A673 (cell line): Measurements from ENCODE around the gene RAB24. TPM values are rescaled to one million over a fixed set of nuclear protein-coding genes. Genes with fewer than 3 reads are reported as not detected.

Experiments used
- BruUV-seq: library from RNA; stranded (reverse); fragments of 400-500 nt; replicated peaks from 2 replicates; lab custom pipeline; 2021; lab: Mats Ljungman, UMichigan
- CTCF ChIA-PET: fragments of 300-600 bp; sonication (Branson Sonifier 250); formaldehyde crosslinking; loops from one replicate; lab custom pipeline; 2022; ENCODE audit warnings: antibody characterized with exemption; lab: Charles Lee
- POLR2A ChIA-PET: fragments of 300-600 bp; sonication (Branson Sonifier 250); formaldehyde crosslinking; loops from one replicate; lab custom pipeline; 2022; ENCODE audit warnings: antibody characterized with exemption; ENCODE audit not compliant: low non-redundant PET; lab: Charles Lee
- DNase-seq: peaks from one replicate; pipeline ENCODE4 v3.0.0-alpha.2; 2015; ENCODE audit warnings: low spot score
- H3K27ac ChIP-seq: fragments of 200-600 bp; sonication (generic); 2 replicates; pipeline ENCODE4 v1.5.1; 2016; ENCODE audit warnings: mixed run types, low read depth, mild to moderate bottlenecking, mixed read lengths, antibody characterized with exemption, low read length; ENCODE audit not compliant: poor library complexity, severe bottlenecking
- H3K27me3 ChIP-seq: fragments of 200-600 bp; sonication (generic); replicated peaks from 2 replicates; pipeline ENCODE4 v1.6.1; 2017; ENCODE audit warnings: mixed run types, low read depth, mild to moderate bottlenecking, mixed read lengths, antibody characterized with exemption, low read length; ENCODE audit not compliant: insufficient read depth, poor library complexity
- H3K36me3 ChIP-seq: fragments of 200-600 bp; sonication (generic); 2 replicates; pipeline ENCODE4 v1.6.1; 2016; ENCODE audit warnings: mixed run types, mild to moderate bottlenecking, mixed read lengths, antibody characterized with exemption, low read length; ENCODE audit not compliant: insufficient read depth, poor library complexity, severe bottlenecking
- H3K4me1 ChIP-seq: fragments of 200-600 bp; sonication (generic); 2 replicates; pipeline ENCODE4 v1.6.1; 2017; ENCODE audit warnings: mixed run types, mild to moderate bottlenecking, mixed read lengths, antibody characterized with exemption, low read length; ENCODE audit not compliant: insufficient read depth, poor library complexity, severe bottlenecking
- H3K4me3 ChIP-seq: fragments of 200-600 bp; sonication (generic); 2 replicates; pipeline ENCODE4 v1.5.1; 2016; ENCODE audit warnings: low read depth, mixed run types, mild to moderate bottlenecking, mixed read lengths, low read length; ENCODE audit not compliant: poor library complexity, severe bottlenecking
- H3K9me3 ChIP-seq: fragments of 200-600 bp; sonication (generic); 2 replicates; pipeline ENCODE4 v1.6.1; 2016; ENCODE audit warnings: mixed run types, low read depth, mild to moderate bottlenecking, mixed read lengths, antibody characterized with exemption, low read length; ENCODE audit not compliant: poor library complexity, severe bottlenecking
- CTCF ChIP-seq: fragments of 300-800, 200-600 bp; sonication (generic); conservative IDR thresholded peaks from 2 replicates; pipeline ENCODE4 v1.5.1; 2017; ENCODE audit warnings: low read depth, mild to moderate bottlenecking, antibody characterized with exemption, low read length, moderate library complexity, mixed read lengths
- EZH2 ChIP-seq: fragments of 200-600 bp; sonication (generic); IDR thresholded peaks from 2 replicates; pipeline ENCODE4 v1.6.1; 2017; ENCODE audit warnings: borderline replicate concordance, low read depth, mild to moderate bottlenecking, mixed read lengths, antibody characterized with exemption, low read length; ENCODE audit not compliant: poor library complexity, severe bottlenecking
- intact Hi-C: fragments of 100-400 bp; cut with micrococcal nuclease; formaldehyde crosslinking; loops from one replicate; pipeline ENCODE4 v1.10.0; 2022; ENCODE audit not compliant: unreplicated experiment
- total RNA-seq: library from RNA; stranded (reverse); gene quantifications from 2 replicates; pipeline ENCODE4 v1.2.3, GENCODE V29; 2021

RAB24 gene
- total RNA-seq, 1 experiment from 2014 or later: 16.0 TPM

- POLR2A ChIA-PET: interaction anchor here (0.6 kb wide), 1 partner anchor 478 kb away, joined by 3 read pairs; no protein-coding TSS in a partner anchor
- no peak for TF ChIP-seq EZH2
- no peak for TF ChIP-seq CTCF
- no peak for DNase-seq
- Histone ChIP-seq H3K36me3 (peaks cover 33% of the 10 kb centered on the region), H3K4me1 (peaks cover 10% of the 10 kb centered on the region), H3K9me3 (no peaks in the 10 kb centered on the region), H3K4me3 (no peak overlapping the region), H3K27ac (no peak overlapping the region), H3K27me3 (no peaks in the 10 kb centered on the region)
- intact Hi-C loops: no loop called here
- no TSS peak for BruUV-seq
- CTCF ChIA-PET: no interaction called here
These were observed 38.1 kb downstream of the RAB24 start for GRCh38 chr5:177265395-177265794.

- H3K4me1 ChIP-seq: no peaks in the 10 kb centered on the region
- CTCF ChIA-PET: no interaction called here
- TF ChIP-seq EZH2 (no peak), CTCF (no peak)
- H3K4me3 ChIP-seq: no peak overlapping the region
- H3K27me3 ChIP-seq: no peaks in the 10 kb centered on the region
- POLR2A ChIA-PET: no interaction called here
- peaks cover 33% of the 10 kb centered on the region for H3K36me3 ChIP-seq
- DNase-seq: no peak
- intact Hi-C loops: no loop called here
- no TSS peak for BruUV-seq
- H3K27ac ChIP-seq: no peak overlapping the region
- H3K9me3 ChIP-seq: no peaks in the 10 kb centered on the region
These were observed 39.3 kb downstream of the RAB24 start for GRCh38 chr5:177264178-177264577.

- DNase-seq: no peak
- intact Hi-C loops: no loop called here
- BruUV-seq: no TSS peak
- ChIA-PET CTCF (no interaction called here), POLR2A (no interaction called here)
- TF ChIP-seq EZH2: no peak
- TF ChIP-seq CTCF: no peak
- no peaks in the 10 kb centered on the region for H3K4me1 ChIP-seq
- no peak overlapping the region for H3K27ac ChIP-seq
- no peaks in the 10 kb centered on the region for H3K9me3 ChIP-seq
- H3K27me3 ChIP-seq: no peaks in the 10 kb centered on the region
- H3K36me3 ChIP-seq: peaks cover 30% of the 10 kb centered on the region
- no peak overlapping the region for H3K4me3 ChIP-seq
These were observed 42.0 kb downstream of the RAB24 start for GRCh38 chr5:177261510-177261909.
